ACHN (cell line): ENCODE results near the gene NTRK2.
A peak's percentile ranks its signal among the peaks of the same experiment; 100 is the strongest.

Source experiments
- DNase-seq: peaks from one replicate; pipeline ENCODE4 v3.0.0-alpha.2; 2015
- in situ Hi-C: cut with HindIII; loops from 2 replicates; pipeline ENCODE4 v1.10.0; 2017; ENCODE audit warnings: low sequenced_read_pairs, low pct_ligation_motif_present, low pct_unique_long_range_greater_than_20kb

NTRK2 gene

GRCh38 chr9:84829471-84829870, 159.9 kb downstream of the NTRK2 start:
- DNase-seq: no peak
- in situ Hi-C loops: no loop called here

GRCh38 chr9:84829997-84830696, 160.6 kb downstream of the NTRK2 start:
- DNase-seq: no peak
- in situ Hi-C loops: no loop called here

- in situ Hi-C loops: no loop called here
Measured at GRCh38 chr9:84831377-84831776, 161.8 kb downstream of the NTRK2 start.

GRCh38 chr9:84832453-84832852, 162.9 kb downstream of the NTRK2 start:
- DNase-seq: no peak
- in situ Hi-C loops: no loop called here

More at GRCh38 chr9:84831377-84831776, 161.8 kb downstream of the NTRK2 start:
- no peak for DNase-seq

- DNase-seq: no peak
- in situ Hi-C loops: no loop called here
Measured at GRCh38 chr9:84834426-84834825, 164.9 kb downstream of the NTRK2 start.

GRCh38 chr9:84835745-84836144, 166.2 kb downstream of the NTRK2 start:
- in situ Hi-C loops: no loop called here
- no peak for DNase-seq

- in situ Hi-C loops: no loop called here
- no peak for DNase-seq
Measured at GRCh38 chr9:84838879-84839278, 169.3 kb downstream of the NTRK2 start.

GRCh38 chr9:84839541-84839940, 170.0 kb downstream of the NTRK2 start:
- in situ Hi-C loops: no loop called here
- DNase-seq: peak; percentile 79

GRCh38 chr9:84841931-84842330, 172.4 kb downstream of the NTRK2 start:
- in situ Hi-C loops: no loop called here
- no peak for DNase-seq

GRCh38 chr9:84843175-84843824, 173.8 kb downstream of the NTRK2 start:
- in situ Hi-C loops: no loop called here
- DNase-seq: no peak

- in situ Hi-C loops: no loop called here
- DNase-seq: peak; percentile 61
Measured at GRCh38 chr9:84845956-84846900, 176.7 kb downstream of the NTRK2 start.

- in situ Hi-C loops: no loop called here
- DNase-seq: no peak
Measured at GRCh38 chr9:84846906-84847305, 177.4 kb downstream of the NTRK2 start.

GRCh38 chr9:84849049-84849448, 179.5 kb downstream of the NTRK2 start:
- DNase-seq: no peak
- in situ Hi-C loops: no loop called here

- in situ Hi-C loops: no loop called here
- DNase-seq: no peak
Measured at GRCh38 chr9:84850830-84851392, 181.4 kb downstream of the NTRK2 start.

GRCh38 chr9:84851935-84852585, 182.5 kb downstream of the NTRK2 start:
- DNase-seq: peak; percentile 91
- in situ Hi-C loops: no loop called here

- in situ Hi-C loops: no loop called here
- no peak for DNase-seq
Measured at GRCh38 chr9:84852617-84853301, 183.2 kb downstream of the NTRK2 start.

- in situ Hi-C loops: no loop called here
- DNase-seq: no peak
Measured at GRCh38 chr9:84856181-84856632, 186.7 kb downstream of the NTRK2 start.

- DNase-seq: no peak
- in situ Hi-C loops: no loop called here
Measured at GRCh38 chr9:84857211-84857610, 187.7 kb downstream of the NTRK2 start.
